MM.1S (cell line): ENCODE measurements around the gene WNT2B.

Experiments
- EZH2 ChIP-seq: fragments of 300-600 bp; sonication (generic); optimal IDR thresholded peaks from 2 replicates; pipeline ENCODE3; 2017; ENCODE audit warnings: low read depth, mild to moderate bottlenecking, antibody characterized with exemption, low read length, mixed read lengths
- TF ChIP-seq, protein P1 (sequence below): fragments of 300-600 bp; sonication (generic); IDR thresholded peaks from 2 replicates; pipeline ENCODE4 v1.5.1; 2016; ENCODE audit warnings: antibody characterized with exemption, low read length, mixed read lengths

DNA sequence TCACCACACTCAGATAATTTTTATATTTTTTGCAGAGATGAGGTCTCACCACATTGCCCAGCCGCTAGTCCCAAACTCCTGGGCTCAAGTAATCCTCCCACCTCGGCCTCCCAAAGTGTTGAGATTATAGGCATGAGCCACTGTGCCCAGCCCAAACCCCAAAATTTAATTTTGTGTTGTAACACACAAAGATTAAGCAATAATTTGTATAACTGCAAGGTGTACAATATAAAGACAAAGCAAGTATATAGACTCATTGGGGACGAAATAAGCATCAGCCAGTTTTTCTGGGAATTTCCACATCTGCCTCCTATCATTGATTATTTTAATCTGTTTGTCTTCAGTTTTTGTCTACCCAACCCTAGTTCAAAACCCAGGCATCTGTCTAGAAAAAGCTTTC, 67.5 kb downstream of the WNT2B start:
- TF ChIP-seq, protein P1, sequence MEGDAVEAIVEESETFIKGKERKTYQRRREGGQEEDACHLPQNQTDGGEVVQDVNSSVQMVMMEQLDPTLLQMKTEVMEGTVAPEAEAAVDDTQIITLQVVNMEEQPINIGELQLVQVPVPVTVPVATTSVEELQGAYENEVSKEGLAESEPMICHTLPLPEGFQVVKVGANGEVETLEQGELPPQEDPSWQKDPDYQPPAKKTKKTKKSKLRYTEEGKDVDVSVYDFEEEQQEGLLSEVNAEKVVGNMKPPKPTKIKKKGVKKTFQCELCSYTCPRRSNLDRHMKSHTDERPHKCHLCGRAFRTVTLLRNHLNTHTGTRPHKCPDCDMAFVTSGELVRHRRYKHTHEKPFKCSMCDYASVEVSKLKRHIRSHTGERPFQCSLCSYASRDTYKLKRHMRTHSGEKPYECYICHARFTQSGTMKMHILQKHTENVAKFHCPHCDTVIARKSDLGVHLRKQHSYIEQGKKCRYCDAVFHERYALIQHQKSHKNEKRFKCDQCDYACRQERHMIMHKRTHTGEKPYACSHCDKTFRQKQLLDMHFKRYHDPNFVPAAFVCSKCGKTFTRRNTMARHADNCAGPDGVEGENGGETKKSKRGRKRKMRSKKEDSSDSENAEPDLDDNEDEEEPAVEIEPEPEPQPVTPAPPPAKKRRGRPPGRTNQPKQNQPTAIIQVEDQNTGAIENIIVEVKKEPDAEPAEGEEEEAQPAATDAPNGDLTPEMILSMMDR: no peak
- TF ChIP-seq EZH2: no peak
